CD14-positive monocyte (primary cell): Measurements from ENCODE around the gene GPAT3. TPM values are rescaled to one million over a fixed set of nuclear protein-coding genes. Genes with fewer than 3 reads are reported as not detected.
"Not testable (repeated sequence)": the region's sequence is repeated elsewhere in the genome, so short reads cannot be mapped to it uniquely, and the experiment has no call there.

ENCODE experiments used
- DNase-seq, 3 donors: peaks; one replicate each; pipeline ENCODE4 v3.0.0-alpha.2; 2011 to 2022
- H2AFZ ChIP-seq: 2 replicates; pipeline ENCODE4 v1.6.0; 2012; ENCODE audit warnings: mild to moderate bottlenecking, low read depth, low read length, inconsistent platforms; ENCODE audit not compliant: insufficient read depth, poor library complexity, severe bottlenecking
- H3K27ac ChIP-seq, 2 donors: 1 replicate in 1 of 2; 2 replicates in 1 of 2; pipeline ENCODE4 v1.5.1; 2012 to 2013; ENCODE audit warnings: low read length in 2 of 2, control low read depth in 1 of 2, inconsistent platforms in 1 of 2, low read depth in 1 of 2, mild to moderate bottlenecking in 1 of 2
- H3K27me3 ChIP-seq, 2 donors: one replicate each; pipeline versions ENCODE4 v1.6.0 to v1.6.1; 2011 to 2013; ENCODE audit warnings: low read length in 2 of 2; ENCODE audit not compliant: control insufficient read depth in 2 of 2, insufficient read depth in 2 of 2
- H3K36me3 ChIP-seq, 2 donors: replicated peaks in 1 of 2; 1 replicate in 1 of 2; 2 replicates in 1 of 2; pipeline versions ENCODE4 v1.5.1 to v1.6.1; 2012 to 2013; ENCODE audit warnings: low read length in 2 of 2, control low read depth in 1 of 2, inconsistent platforms in 1 of 2, mild to moderate bottlenecking in 1 of 2; ENCODE audit not compliant: insufficient read depth in 2 of 2, control insufficient read depth in 1 of 2
- H3K4me1 ChIP-seq, 2 donors: 1 replicate in 1 of 2; 2 replicates in 1 of 2; pipeline versions ENCODE4 v1.5.1 to v1.6.1; 2012 to 2013; ENCODE audit warnings: low read length in 2 of 2, control low read depth in 1 of 2, inconsistent platforms in 1 of 2, mild to moderate bottlenecking in 1 of 2, moderate library complexity in 1 of 2; ENCODE audit not compliant: insufficient read depth in 2 of 2, control insufficient read depth in 1 of 2
- H3K4me2 ChIP-seq: replicated peaks from 2 replicates; pipeline ENCODE3; 2012; ENCODE audit warnings: low read length, moderate library complexity, mild to moderate bottlenecking; ENCODE audit not compliant: poor library complexity, severe bottlenecking; ENCODE audit errors: extremely low read depth
- H3K4me3 ChIP-seq, 3 experiments: fragments of 200-600 bp in 1 of 3; sonication (generic) in 1 of 3; replicated peaks in 1 of 3; 1 replicate in 2 of 3; 2 replicates in 1 of 3; pipeline ENCODE4 v1.5.1; 2011 to 2013; ENCODE audit warnings: low read length in 3 of 3, mild to moderate bottlenecking in 3 of 3, control low read depth in 2 of 3, low read depth in 2 of 3, inconsistent platforms in 1 of 3, moderate library complexity in 1 of 3
- H3K79me2 ChIP-seq: 2 replicates; pipeline ENCODE4 v1.6.0; 2012; ENCODE audit warnings: mild to moderate bottlenecking, control low read depth, inconsistent platforms, low read length, moderate library complexity; ENCODE audit not compliant: insufficient read depth
- H3K9ac ChIP-seq: 2 replicates; pipeline ENCODE4 v1.6.0; 2017; ENCODE audit warnings: low read length, mild to moderate bottlenecking; ENCODE audit not compliant: insufficient read depth, poor library complexity, severe bottlenecking
- H3K9me3 ChIP-seq, 2 donors: replicated peaks in 1 of 2; 1 replicate in 1 of 2; 2 replicates in 1 of 2; pipeline versions ENCODE4 v1.5.1 to v1.6.1; 2012 to 2013; ENCODE audit warnings: low read length in 2 of 2, control low read depth in 1 of 2; ENCODE audit not compliant: control insufficient read depth in 1 of 2, insufficient read depth in 1 of 2
- H4K20me1 ChIP-seq: 2 replicates; pipeline ENCODE4 v1.6.0; 2012; ENCODE audit warnings: mild to moderate bottlenecking, low read length, control low read depth, moderate library complexity; ENCODE audit not compliant: insufficient read depth
- H3K27ac Mint-ChIP-seq, 7 donors: one replicate each; pipeline ENCODE4 v1.8.0; 2020; ENCODE audit warnings: mild to moderate bottlenecking in 7 of 7, mixed read lengths in 7 of 7, moderate library complexity in 6 of 7, inconsistent platforms in 2 of 7
- H3K27me3 Mint-ChIP-seq, 3 donors: one replicate each; pipeline ENCODE4 v1.8.0; 2021 to 2022; ENCODE audit warnings: low read depth in 3 of 3, mild to moderate bottlenecking in 3 of 3, mixed read lengths in 3 of 3, moderate library complexity in 3 of 3, inconsistent platforms in 1 of 3
- H3K36me3 Mint-ChIP-seq, 2 donors: one replicate each; pipeline ENCODE4 v1.8.0; 2020; ENCODE audit warnings: mixed read lengths in 2 of 2, inconsistent platforms in 1 of 2, mild to moderate bottlenecking in 1 of 2
- H3K4me1 Mint-ChIP-seq: one replicate; pipeline ENCODE4 v1.8.0; 2020; ENCODE audit warnings: mild to moderate bottlenecking, mixed read lengths
- H3K4me3 Mint-ChIP-seq, 2 donors: one replicate each; pipeline ENCODE4 v1.8.0; 2020; ENCODE audit warnings: mild to moderate bottlenecking in 2 of 2, mixed read lengths in 2 of 2, moderate library complexity in 1 of 2
- H3K9me3 Mint-ChIP-seq, 7 donors: one replicate each; pipeline ENCODE4 v1.8.0; 2020 to 2022; ENCODE audit warnings: mixed read lengths in 7 of 7, mild to moderate bottlenecking in 6 of 7, moderate library complexity in 6 of 7, inconsistent platforms in 2 of 7
- WGBS: methylation state at CpG from one replicate; pipeline ENCODE4 v1.1.5; 2013; ENCODE audit warnings: missing lambda C conversion rate; ENCODE audit not compliant: insufficient coverage; 5-methylcytosine and 5-hydroxymethylcytosine counted together
- intact Hi-C, 2 donors: fragments of 100-400 bp; cut with micrococcal nuclease; formaldehyde crosslinking; loops; one replicate each; pipeline versions ENCODE4 v1.15.0 to v1.15.1; 2023
- polyA plus RNA-seq, 3 donors: library from polyadenylated mRNA; depleted of rRNA in 1 of 3; unstranded in 2 of 3; stranded (reverse) in 1 of 3; fragments of 300-500 nt in 2 of 3; fragments of >200 nt in 1 of 3; fragmentation: Illumina TruSeq in 2 of 3; gene quantifications; 1 replicate in 2 of 3; 2 replicates in 1 of 3; pipeline ENCODE4 v1.2.3, GENCODE V29; 2012 to 2021
- TF ChIP-seq, protein P1 (sequence below): fragments of 200-600 bp; IDR thresholded peaks from one replicate; pipeline ENCODE4 v1.8.0; 2022; ENCODE audit warnings: antibody characterized with exemption, mild to moderate bottlenecking

Gene GPAT3
- polyA plus RNA-seq, 3 donors, result 20.9 to 46.2 (median 44.2) TPM

GRCh38 chr4:83618991-83619645, 83.2 kb downstream of the GPAT3 start:
- no CpG with 5 or more reads among the region's 4 CpGs for WGBS
- H3K27me3 Mint-ChIP-seq, result peaks cover 2 to 6% (median 3%) of the 10 kb centered on the region in 3 donors
- Histone ChIP-seq H3K4me2 (peak overlapping the region; percentile 66), H3K4me3 (peak overlapping the region in 1 of 3 experiments; percentile 52), H3K27me3 (no peaks in the 10 kb centered on the region), H3K36me3 (no peaks in the 10 kb centered on the region), H3K27ac (peak overlapping the region in 1 of 2 donors; percentile 45), H3K4me1 (peaks cover 25 to 28% of the 10 kb centered on the region in 2 donors), H2AFZ (no peak overlapping the region), H3K79me2 (no peaks in the 10 kb centered on the region), H3K9me3 (peaks cover 33 to 35% of the 10 kb centered on the region in 2 donors), H4K20me1 (no peaks in the 10 kb centered on the region), H3K9ac (no peak overlapping the region)
- H3K36me3 Mint-ChIP-seq, result peaks cover 14 to 28% of the 10 kb centered on the region in 2 donors
- peaks cover 30 to 41% (median 39%) of the 10 kb centered on the region in 7 donors for H3K9me3 Mint-ChIP-seq
- peak; percentile 46 to 73 (median 59) for DNase-seq
- H3K4me1 Mint-ChIP-seq, result peaks cover 30% of the 10 kb centered on the region
- intact Hi-C loops, result no loop called here
- H3K4me3 Mint-ChIP-seq, result peak overlapping the region; percentile 43 to 75
- TF ChIP-seq, protein P1, sequence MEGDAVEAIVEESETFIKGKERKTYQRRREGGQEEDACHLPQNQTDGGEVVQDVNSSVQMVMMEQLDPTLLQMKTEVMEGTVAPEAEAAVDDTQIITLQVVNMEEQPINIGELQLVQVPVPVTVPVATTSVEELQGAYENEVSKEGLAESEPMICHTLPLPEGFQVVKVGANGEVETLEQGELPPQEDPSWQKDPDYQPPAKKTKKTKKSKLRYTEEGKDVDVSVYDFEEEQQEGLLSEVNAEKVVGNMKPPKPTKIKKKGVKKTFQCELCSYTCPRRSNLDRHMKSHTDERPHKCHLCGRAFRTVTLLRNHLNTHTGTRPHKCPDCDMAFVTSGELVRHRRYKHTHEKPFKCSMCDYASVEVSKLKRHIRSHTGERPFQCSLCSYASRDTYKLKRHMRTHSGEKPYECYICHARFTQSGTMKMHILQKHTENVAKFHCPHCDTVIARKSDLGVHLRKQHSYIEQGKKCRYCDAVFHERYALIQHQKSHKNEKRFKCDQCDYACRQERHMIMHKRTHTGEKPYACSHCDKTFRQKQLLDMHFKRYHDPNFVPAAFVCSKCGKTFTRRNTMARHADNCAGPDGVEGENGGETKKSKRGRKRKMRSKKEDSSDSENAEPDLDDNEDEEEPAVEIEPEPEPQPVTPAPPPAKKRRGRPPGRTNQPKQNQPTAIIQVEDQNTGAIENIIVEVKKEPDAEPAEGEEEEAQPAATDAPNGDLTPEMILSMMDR, result no peak
- H3K27ac Mint-ChIP-seq, result peak overlapping the region; percentile 17 to 91 (median 71)

- Histone ChIP-seq H3K9me3 (peaks cover 22 to 24% of the 10 kb centered on the region in 2 donors), H3K4me1 (peaks cover 25 to 28% of the 10 kb centered on the region in 2 donors)
- H3K79me2 ChIP-seq, H3K27me3 Mint-ChIP-seq, H3K9ac ChIP-seq, H3K4me2 ChIP-seq, H4K20me1 ChIP-seq, H3K4me3 Mint-ChIP-seq, H3K27me3 ChIP-seq, DNase-seq, H2AFZ ChIP-seq, H3K27ac ChIP-seq, intact Hi-C loops, H3K36me3 ChIP-seq, H3K4me3 ChIP-seq, H3K27ac Mint-ChIP-seq: not testable (repeated sequence)
- Mint-ChIP-seq H3K36me3 (peaks cover 14 to 21% of the 10 kb centered on the region in 2 donors), H3K9me3 (peaks cover 22 to 33% (median 28%) of the 10 kb centered on the region in 7 donors), H3K4me1 (peaks cover 35% of the 10 kb centered on the region)
- WGBS, result no CpG with 5 or more reads among the region's 1 CpG
Observed at GRCh38 chr4:83622127-83622526, 86.2 kb downstream of the GPAT3 start.
